ENCODE data around the gene ZBP1.

Gene ZBP1

DNA sequence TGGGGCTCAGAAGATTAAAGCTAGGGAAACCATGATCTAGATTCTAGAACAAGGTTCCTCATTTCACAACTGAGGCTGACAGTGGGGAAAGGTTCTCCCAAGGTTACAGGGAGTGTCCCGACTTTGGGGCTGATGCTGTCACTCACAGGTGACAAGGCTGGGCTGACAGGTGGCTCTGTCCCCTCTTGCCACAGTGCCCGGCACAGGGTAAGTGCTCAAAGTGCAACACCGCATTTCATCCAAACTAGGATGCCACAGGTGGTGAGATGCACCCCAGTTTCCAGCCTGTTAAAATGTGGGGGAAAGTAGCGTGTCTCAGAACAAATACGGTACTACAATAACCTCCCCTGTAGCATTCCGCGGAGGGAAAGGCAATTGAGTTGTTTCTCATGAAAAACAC lies 7.8 kb downstream of the ZBP1 start:
- no peak for DNase-seq
- Histone ChIP-seq H3K9me3 (ENCODE audit: control extremely low read depth in 1 of 5, control insufficient read depth in 4 of 5, insufficient read depth in 2 of 5, low read depth in 1 of 5, low read length in 4 of 5) (no peaks in the 10 kb centered on the region), H3K27me3 (replicated peaks in 2 of 5; ENCODE audit: control insufficient read depth in 4 of 5, insufficient read depth in 5 of 5, low read length in 4 of 5) (peaks cover 0 to 13% (median 0%) of the 10 kb centered on the region in 5 experiments), H3K27ac (ENCODE audit: insufficient read depth in 1 of 2, low read depth in 1 of 2, low read length in 2 of 2, poor library complexity in 1 of 2, severe bottlenecking in 2 of 2) (no peak overlapping the region), H3K36me3 (ENCODE audit: control insufficient read depth in 4 of 4, insufficient read depth in 4 of 4, low read length in 3 of 4) (no peaks in the 10 kb centered on the region), H3K4me3 (ENCODE audit: control insufficient read depth in 1 of 7, extremely low read depth in 1 of 7, insufficient read depth in 4 of 7, low read depth in 2 of 7, low read length in 6 of 7) (no peak overlapping the region), H3K4me1 (ENCODE audit: control extremely low read depth in 1 of 4, control insufficient read depth in 4 of 4, insufficient read depth in 4 of 4, low read length in 3 of 4) (no peaks in the 10 kb centered on the region)
- ChIA-PET POLR2A (interaction anchor here (0.7 kb wide), 1 partner anchor 96 kb away, joined by 3 read pairs; no protein-coding TSS in a partner anchor), CTCF (no interaction called here)
- 83% methylated on average over 6 of the region's 7 CpGs for WGBS (ENCODE audit: insufficient coverage)

DNA sequence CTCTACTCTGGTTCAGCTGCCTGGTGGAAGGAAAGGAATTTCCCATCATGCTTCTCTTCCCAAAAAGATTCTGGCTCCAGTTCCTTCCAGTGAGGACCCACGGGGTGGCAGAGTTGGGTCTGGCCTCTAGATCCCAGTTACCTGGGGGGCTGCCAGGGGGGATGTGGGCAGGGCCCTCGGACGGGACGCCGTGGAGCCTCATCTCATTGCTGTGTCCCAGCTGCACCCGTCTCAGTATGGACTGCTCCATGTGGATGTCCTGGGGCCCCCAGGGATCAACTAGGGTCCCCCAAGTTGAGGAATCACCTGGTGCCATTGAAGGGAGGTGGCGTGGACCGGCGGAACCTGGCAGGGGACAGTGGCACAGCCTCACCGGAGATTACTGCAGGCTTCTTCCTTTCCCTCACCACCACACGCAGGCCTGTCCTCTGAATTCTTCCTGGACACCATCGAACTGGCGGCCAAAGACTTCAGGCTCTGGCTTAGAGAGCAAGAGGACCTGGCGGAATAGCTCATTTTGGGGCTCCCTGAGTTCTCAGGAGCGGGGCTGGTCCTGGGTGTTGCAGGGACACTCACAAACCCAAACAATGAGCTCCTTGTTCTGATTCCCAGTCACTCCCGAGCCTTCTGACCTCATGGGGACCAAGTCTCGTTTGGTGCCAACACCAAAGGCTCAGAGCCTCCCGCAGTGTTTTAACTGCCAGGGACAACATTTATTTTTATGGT lies 8.5 kb downstream of the ZBP1 start:
- no peaks in the 10 kb centered on the region for H3K9me3 ChIP-seq (ENCODE audit: control extremely low read depth in 1 of 5, control insufficient read depth in 4 of 5, insufficient read depth in 2 of 5, low read depth in 1 of 5, low read length in 4 of 5)
- no peaks in the 10 kb centered on the region for H3K4me1 ChIP-seq (ENCODE audit: control extremely low read depth in 1 of 4, control insufficient read depth in 4 of 4, insufficient read depth in 4 of 4, low read length in 3 of 4)
- H3K27ac ChIP-seq (ENCODE audit: insufficient read depth in 1 of 2, low read depth in 1 of 2, low read length in 2 of 2, poor library complexity in 1 of 2, severe bottlenecking in 2 of 2), result no peak overlapping the region
- DNase-seq, result no peak
- peaks cover 0 to 14% (median 0%) of the 10 kb centered on the region in 5 experiments for H3K27me3 ChIP-seq (replicated peaks in 2 of 5; ENCODE audit: control insufficient read depth in 4 of 5, insufficient read depth in 5 of 5, low read length in 4 of 5)
- WGBS (ENCODE audit: insufficient coverage), result 97% methylated on average over 15 of the region's 18 CpGs
- CTCF ChIA-PET, result interaction anchor here (1.6 kb wide), 1 partner anchor 14 kb away, joined by 6 read pairs; no protein-coding TSS in a partner anchor
- POLR2A ChIA-PET, result interaction anchor here (0.7 kb wide), 1 partner anchor 96 kb away, joined by 3 read pairs; no protein-coding TSS in a partner anchor
- no peaks in the 10 kb centered on the region for H3K36me3 ChIP-seq (ENCODE audit: control insufficient read depth in 4 of 4, insufficient read depth in 4 of 4, low read length in 3 of 4)
- no peak overlapping the region for H3K4me3 ChIP-seq (ENCODE audit: control insufficient read depth in 1 of 7, extremely low read depth in 1 of 7, insufficient read depth in 4 of 7, low read depth in 2 of 7, low read length in 6 of 7)

DNA sequence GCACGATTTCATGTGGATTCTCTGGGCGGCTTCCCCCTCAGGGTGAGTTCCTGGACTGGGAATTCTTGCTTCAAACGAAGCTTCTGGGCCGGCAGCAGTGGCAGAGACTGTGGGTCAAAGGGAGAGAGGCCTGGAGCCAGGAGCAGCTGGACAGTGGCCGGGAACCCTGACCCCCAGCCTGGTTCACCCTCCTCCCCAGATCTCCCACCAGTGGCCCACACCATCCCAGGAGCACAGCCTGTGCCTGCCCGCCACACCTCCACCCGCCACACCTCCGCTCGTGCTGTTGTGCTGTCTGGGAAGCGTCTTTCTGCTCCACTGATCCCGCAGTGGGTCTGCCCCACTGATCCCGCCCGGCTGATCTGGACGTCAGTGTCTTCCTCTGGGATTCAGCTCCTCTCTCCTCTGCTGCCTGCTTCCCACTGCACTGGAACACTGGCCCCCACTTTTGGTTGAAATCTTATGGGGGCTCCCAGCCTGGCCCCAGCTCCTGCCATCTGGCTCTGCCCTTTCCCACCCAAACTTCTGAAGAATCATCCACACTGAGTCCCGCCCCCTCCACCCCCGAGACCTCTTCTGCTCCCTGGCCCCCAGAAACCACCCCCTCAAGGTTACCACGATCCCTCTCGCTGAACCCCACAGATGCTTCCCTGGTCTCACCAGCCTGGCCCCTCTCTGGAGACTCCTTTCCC lies 9.8 kb downstream of the ZBP1 start:
- CTCF ChIA-PET, result interaction anchor here (1.0 to 1.6 kb wide), 2 partner anchors 10 to 13 kb away, joined by 4 to 6 read pairs; partner anchors contain the start of gene ZBP1
- 88% methylated on average over 13 of the region's 18 CpGs for WGBS (ENCODE audit: insufficient coverage)

DNA sequence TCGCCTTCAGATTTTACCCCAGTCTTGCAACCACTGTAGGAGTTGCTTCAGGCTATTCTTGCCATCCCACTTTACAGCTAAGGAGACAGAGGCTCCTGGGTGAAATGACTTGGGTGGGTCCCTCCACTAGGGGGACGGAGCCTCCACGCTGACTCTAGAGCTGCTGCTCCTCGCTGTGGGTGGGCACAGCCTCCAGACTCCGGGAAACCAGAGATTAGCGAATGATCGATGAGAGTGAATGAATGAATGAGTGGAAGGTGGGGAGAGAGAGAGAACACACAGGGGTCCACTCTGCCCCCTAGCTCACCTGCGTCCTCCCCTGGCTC lies 10.4 kb downstream of the ZBP1 start:
- no peak for DNase-seq
- H3K27me3 ChIP-seq (replicated peaks in 2 of 5; ENCODE audit: control insufficient read depth in 4 of 5, insufficient read depth in 5 of 5, low read length in 4 of 5), result peaks cover 0 to 14% (median 0%) of the 10 kb centered on the region in 5 experiments
- no peak overlapping the region for H3K4me3 ChIP-seq (ENCODE audit: control insufficient read depth in 1 of 7, extremely low read depth in 1 of 7, insufficient read depth in 4 of 7, low read depth in 2 of 7, low read length in 6 of 7)
- no peak overlapping the region for H3K27ac ChIP-seq (ENCODE audit: insufficient read depth in 1 of 2, low read depth in 1 of 2, low read length in 2 of 2, poor library complexity in 1 of 2, severe bottlenecking in 2 of 2)
- 98% methylated on average over 6 of the region's 8 CpGs for WGBS (ENCODE audit: insufficient coverage)
- H3K36me3 ChIP-seq (ENCODE audit: control insufficient read depth in 4 of 4, insufficient read depth in 4 of 4, low read length in 3 of 4), result no peaks in the 10 kb centered on the region
- ChIA-PET CTCF (interaction anchor here (1.0 kb wide), 1 partner anchor 11 kb away, joined by 4 read pairs; the partner anchor contains the start of gene ZBP1), POLR2A (no interaction called here)
- H3K4me1 ChIP-seq (ENCODE audit: control extremely low read depth in 1 of 4, control insufficient read depth in 4 of 4, insufficient read depth in 4 of 4, low read length in 3 of 4), result peaks cover 0 to 11% (median under 1%) of the 10 kb centered on the region in 4 experiments
- no peaks in the 10 kb centered on the region for H3K9me3 ChIP-seq (ENCODE audit: control extremely low read depth in 1 of 5, control insufficient read depth in 4 of 5, insufficient read depth in 2 of 5, low read depth in 1 of 5, low read length in 4 of 5)

More for the DNA sequence above, 9.8 kb downstream of the ZBP1 start:
- POLR2A ChIA-PET, result no interaction called here
- H3K27me3 ChIP-seq (replicated peaks in 2 of 5; ENCODE audit: control insufficient read depth in 4 of 5, insufficient read depth in 5 of 5, low read length in 4 of 5), result peaks cover 0 to 14% (median 0%) of the 10 kb centered on the region in 5 experiments
- H3K4me3 ChIP-seq (ENCODE audit: control insufficient read depth in 1 of 7, extremely low read depth in 1 of 7, insufficient read depth in 4 of 7, low read depth in 2 of 7, low read length in 6 of 7), result no peak overlapping the region
- no peak for DNase-seq
- no peaks in the 10 kb centered on the region for H3K9me3 ChIP-seq (ENCODE audit: control extremely low read depth in 1 of 5, control insufficient read depth in 4 of 5, insufficient read depth in 2 of 5, low read depth in 1 of 5, low read length in 4 of 5)
- H3K27ac ChIP-seq (ENCODE audit: insufficient read depth in 1 of 2, low read depth in 1 of 2, low read length in 2 of 2, poor library complexity in 1 of 2, severe bottlenecking in 2 of 2), result no peak overlapping the region
- H3K4me1 ChIP-seq (ENCODE audit: control extremely low read depth in 1 of 4, control insufficient read depth in 4 of 4, insufficient read depth in 4 of 4, low read length in 3 of 4), result peaks cover 0 to 5% (median 0%) of the 10 kb centered on the region in 4 experiments
- H3K36me3 ChIP-seq (ENCODE audit: control insufficient read depth in 4 of 4, insufficient read depth in 4 of 4, low read length in 3 of 4), result no peaks in the 10 kb centered on the region

DNA sequence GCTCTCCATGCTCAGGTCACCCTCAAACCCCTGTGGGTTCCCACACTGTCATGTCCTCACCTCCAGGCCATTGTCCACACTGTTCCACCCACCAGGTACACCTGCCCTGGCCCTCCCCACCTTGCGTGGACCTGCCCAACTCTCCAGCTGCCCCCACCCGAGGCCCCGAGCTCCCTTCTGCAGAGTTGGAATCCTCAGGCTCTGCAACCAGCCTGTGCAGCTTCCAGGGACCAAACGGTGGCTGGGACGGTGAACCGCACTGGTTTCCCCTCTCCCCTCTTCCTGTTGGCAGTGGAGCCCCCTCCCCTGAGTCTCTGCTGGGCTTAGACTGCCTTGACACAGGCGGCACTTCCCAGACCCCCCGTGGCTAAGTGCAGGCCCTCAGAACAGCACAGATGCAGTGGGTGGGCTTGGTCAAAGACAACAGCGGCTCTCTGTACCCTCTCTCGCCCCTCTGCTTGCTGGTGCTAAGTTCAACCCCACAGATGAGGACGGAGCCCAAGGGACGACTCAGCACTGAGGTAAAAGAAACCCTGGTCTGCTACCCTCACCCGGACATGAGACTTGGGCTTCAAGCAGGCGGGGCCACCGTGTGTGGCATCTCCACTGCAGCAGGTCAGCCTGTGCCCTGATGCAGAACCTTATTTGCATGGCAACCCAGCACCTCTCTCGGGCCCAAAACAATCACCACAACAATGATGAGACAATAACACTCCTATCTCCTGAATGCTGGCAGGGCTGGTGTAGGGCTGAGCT lies 11.0 kb downstream of the ZBP1 start:
- peaks cover 0 to 12% (median 0%) of the 10 kb centered on the region in 5 experiments for H3K27me3 ChIP-seq (replicated peaks in 2 of 5; ENCODE audit: control insufficient read depth in 4 of 5, insufficient read depth in 5 of 5, low read length in 4 of 5)
- CTCF ChIA-PET, result no interaction called here
- no peak overlapping the region for H3K4me3 ChIP-seq (ENCODE audit: control insufficient read depth in 1 of 7, extremely low read depth in 1 of 7, insufficient read depth in 4 of 7, low read depth in 2 of 7, low read length in 6 of 7)
- WGBS (ENCODE audit: insufficient coverage), result 86% methylated on average over 15 of the region's 16 CpGs
- no peaks in the 10 kb centered on the region for H3K9me3 ChIP-seq (ENCODE audit: control extremely low read depth in 1 of 5, control insufficient read depth in 4 of 5, insufficient read depth in 2 of 5, low read depth in 1 of 5, low read length in 4 of 5)
- no peak overlapping the region for H3K27ac ChIP-seq (ENCODE audit: insufficient read depth in 1 of 2, low read depth in 1 of 2, low read length in 2 of 2, poor library complexity in 1 of 2, severe bottlenecking in 2 of 2)
- no peaks in the 10 kb centered on the region for H3K36me3 ChIP-seq (ENCODE audit: control insufficient read depth in 4 of 4, insufficient read depth in 4 of 4, low read length in 3 of 4)
- POLR2A ChIA-PET, result no interaction called here
- H3K4me1 ChIP-seq (ENCODE audit: control extremely low read depth in 1 of 4, control insufficient read depth in 4 of 4, insufficient read depth in 4 of 4, low read length in 3 of 4), result peaks cover 0 to 15% (median 2%) of the 10 kb centered on the region in 4 experiments
- DNase-seq, result no peak

DNA sequence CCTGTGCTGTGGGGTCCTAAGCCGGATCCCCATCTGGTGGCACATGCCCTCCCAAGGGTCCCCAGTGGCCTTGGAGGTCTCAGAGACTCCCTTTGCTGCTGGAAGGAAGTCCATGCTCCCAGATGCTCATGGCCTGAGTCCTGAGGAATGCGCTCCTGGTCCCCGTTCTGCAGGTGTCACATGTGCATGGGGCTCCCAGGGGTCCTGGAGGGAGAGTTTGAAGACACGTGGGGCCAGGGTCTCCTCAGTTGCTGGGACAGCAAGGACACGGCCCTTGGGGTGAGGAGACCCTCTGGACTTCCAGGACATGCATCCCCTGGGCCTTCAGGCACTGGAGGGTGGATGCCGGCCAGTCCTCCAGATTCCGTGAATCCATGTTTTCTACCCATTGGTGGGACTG lies 11.7 kb downstream of the ZBP1 start:
- Histone ChIP-seq H3K27ac (ENCODE audit: insufficient read depth in 1 of 2, low read depth in 1 of 2, low read length in 2 of 2, poor library complexity in 1 of 2, severe bottlenecking in 2 of 2) (no peak overlapping the region), H3K4me3 (ENCODE audit: control insufficient read depth in 1 of 7, extremely low read depth in 1 of 7, insufficient read depth in 4 of 7, low read depth in 2 of 7, low read length in 6 of 7) (no peak overlapping the region), H3K4me1 (ENCODE audit: control extremely low read depth in 1 of 4, control insufficient read depth in 4 of 4, insufficient read depth in 4 of 4, low read length in 3 of 4) (peaks cover 0 to 15% (median 2%) of the 10 kb centered on the region in 4 experiments), H3K36me3 (ENCODE audit: control insufficient read depth in 4 of 4, insufficient read depth in 4 of 4, low read length in 3 of 4) (no peaks in the 10 kb centered on the region), H3K9me3 (ENCODE audit: control extremely low read depth in 1 of 5, control insufficient read depth in 4 of 5, insufficient read depth in 2 of 5, low read depth in 1 of 5, low read length in 4 of 5) (no peaks in the 10 kb centered on the region), H3K27me3 (replicated peaks in 2 of 5; ENCODE audit: control insufficient read depth in 4 of 5, insufficient read depth in 5 of 5, low read length in 4 of 5) (peaks cover 0 to 12% (median 0%) of the 10 kb centered on the region in 5 experiments)
- ChIA-PET CTCF (no interaction called here), POLR2A (no interaction called here)
- 76% methylated on average over 6 of the region's 7 CpGs for WGBS (ENCODE audit: insufficient coverage)
- DNase-seq, result no peak

Measured in common myeloid progenitor, CD34-positive (primary cell).